Endothelial cell of hepatic sinusoid (primary cell): ENCODE results near the gene IL15RA.
"Not testable (repeated sequence)": the region's sequence is repeated elsewhere in the genome, so short reads cannot be mapped to it uniquely, and the experiment has no call there.

Experiments used
- in situ Hi-C: cut with HindIII; loops from 2 replicates; pipeline ENCODE4 v1.10.0; 2017; ENCODE audit warnings: low sequenced_read_pairs

IL15RA gene

GRCh38 chr10:5952731-5953385 is 24.5 kb downstream of the IL15RA start:
- in situ Hi-C loops = no loop called here

GRCh38 chr10:5951721-5952407 is 25.5 kb downstream of the IL15RA start:
- in situ Hi-C loops = no loop called here

- in situ Hi-C loops = no loop called here
These were observed 26.1 kb downstream of the IL15RA start for GRCh38 chr10:5951167-5951711.

- in situ Hi-C loops = no loop called here
These were observed 28.2 kb downstream of the IL15RA start for GRCh38 chr10:5949009-5949759.

- in situ Hi-C loops = no loop called here
These were observed 29.1 kb downstream of the IL15RA start for GRCh38 chr10:5948208-5948585.

- in situ Hi-C loops = no loop called here
These were observed 29.7 kb downstream of the IL15RA start for GRCh38 chr10:5947471-5948207.

GRCh38 chr10:5946786-5947185 is 30.6 kb downstream of the IL15RA start:
- in situ Hi-C loops = no loop called here

GRCh38 chr10:5946419-5946775 is 30.9 kb downstream of the IL15RA start:
- in situ Hi-C loops = not testable (repeated sequence)

- in situ Hi-C loops = no loop called here
These were observed 31.6 kb downstream of the IL15RA start for GRCh38 chr10:5945561-5946418.

GRCh38 chr10:5945190-5945509 is 32.2 kb downstream of the IL15RA start:
- in situ Hi-C loops = no loop called here

- in situ Hi-C loops = no loop called here
These were observed 32.8 kb downstream of the IL15RA start for GRCh38 chr10:5944389-5945189.

- in situ Hi-C loops = no loop called here
These were observed 33.8 kb downstream of the IL15RA start for GRCh38 chr10:5943536-5943935.

- in situ Hi-C loops = no loop called here
These were observed 34.9 kb downstream of the IL15RA start for GRCh38 chr10:5942474-5942873.

- in situ Hi-C loops = no loop called here
These were observed 35.3 kb downstream of the IL15RA start for GRCh38 chr10:5942001-5942400.

GRCh38 chr10:5941579-5941978 is 35.8 kb downstream of the IL15RA start:
- in situ Hi-C loops = no loop called here

GRCh38 chr10:5940807-5941218 is 36.5 kb downstream of the IL15RA start:
- in situ Hi-C loops = no loop called here

GRCh38 chr10:5938291-5938690 is 39.1 kb downstream of the IL15RA start:
- in situ Hi-C loops = no loop called here

GRCh38 chr10:5937016-5937415 is 40.3 kb downstream of the IL15RA start:
- in situ Hi-C loops = no loop called here

- in situ Hi-C loops = no loop called here
These were observed 41.7 kb downstream of the IL15RA start for GRCh38 chr10:5935628-5936027.
